DLD1 (cell line): Measurements from ENCODE around the gene SYNDIG1.
"Not testable (repeated sequence)": the region's sequence is repeated elsewhere in the genome, so short reads cannot be mapped to it uniquely, and the experiment has no call there.

Experiments used
- in situ Hi-C: cut with HindIII; loops from 2 replicates; pipeline ENCODE4 v1.10.0; 2017; ENCODE audit warnings: low sequenced_read_pairs

The SYNDIG1 gene

DNA sequence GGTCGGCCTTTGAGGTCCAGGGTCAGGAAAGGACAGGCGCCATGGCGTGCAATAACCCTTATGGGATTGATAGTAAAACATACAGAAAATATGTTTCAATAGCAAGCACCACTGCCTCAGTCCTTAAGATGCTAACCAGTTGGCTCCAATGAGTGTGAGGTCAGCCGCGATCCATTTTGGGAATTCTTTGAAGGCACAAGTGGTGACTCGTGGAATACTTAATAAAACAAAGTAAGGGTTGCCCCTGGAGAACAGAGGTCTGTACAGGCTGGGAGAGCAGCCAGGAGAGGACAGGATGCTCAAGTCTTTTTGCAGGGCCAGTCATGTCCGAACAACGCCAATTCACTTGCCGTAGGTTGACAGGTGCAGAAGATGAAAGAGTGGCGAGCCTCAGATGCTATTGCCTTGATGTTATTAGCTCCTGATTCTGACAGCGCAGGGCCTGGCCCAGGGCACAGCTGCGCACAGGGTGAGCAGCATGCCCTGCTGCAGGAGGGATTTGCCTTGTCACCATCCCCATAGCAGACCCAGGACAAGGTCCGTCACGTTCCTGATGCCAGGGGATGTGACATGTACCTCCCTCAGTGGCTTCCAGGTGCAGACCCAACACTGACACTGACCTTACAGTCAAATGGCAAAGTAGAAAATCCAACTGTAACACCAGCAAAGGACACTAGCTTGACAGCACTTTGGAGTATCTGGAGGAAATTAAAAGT lies 21.8 kb downstream of the SYNDIG1 start:
- in situ Hi-C loops: no loop called here

DNA sequence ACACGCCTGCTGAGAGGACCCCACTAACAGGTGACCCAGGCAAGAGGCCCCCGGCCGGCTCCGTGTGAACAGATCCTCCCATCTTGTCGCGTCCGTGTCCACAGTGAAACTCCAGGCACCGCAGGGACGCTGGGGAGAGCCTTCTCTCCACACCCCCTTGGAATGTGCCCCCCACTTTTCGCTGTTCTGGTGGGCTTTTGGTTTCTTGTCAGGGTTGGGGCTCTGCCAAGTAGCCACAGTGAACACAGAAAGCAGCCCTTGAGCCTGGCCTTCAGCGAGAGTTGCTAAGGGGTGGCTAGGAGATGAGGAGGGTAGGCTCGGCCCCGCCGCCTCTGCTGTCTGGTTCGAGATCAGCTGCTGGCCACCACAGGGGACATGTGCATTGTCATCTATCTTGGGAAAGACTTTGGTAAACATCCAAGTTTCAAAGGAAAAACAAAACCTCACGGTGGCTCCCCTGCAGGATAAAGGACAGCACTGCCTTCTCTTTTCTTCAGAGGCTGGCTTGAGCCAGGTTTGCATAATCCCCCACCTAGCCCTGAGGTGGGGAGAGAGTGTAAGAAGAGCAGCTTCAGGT lies 22.7 kb downstream of the SYNDIG1 start:
- in situ Hi-C loops: no loop called here

DNA sequence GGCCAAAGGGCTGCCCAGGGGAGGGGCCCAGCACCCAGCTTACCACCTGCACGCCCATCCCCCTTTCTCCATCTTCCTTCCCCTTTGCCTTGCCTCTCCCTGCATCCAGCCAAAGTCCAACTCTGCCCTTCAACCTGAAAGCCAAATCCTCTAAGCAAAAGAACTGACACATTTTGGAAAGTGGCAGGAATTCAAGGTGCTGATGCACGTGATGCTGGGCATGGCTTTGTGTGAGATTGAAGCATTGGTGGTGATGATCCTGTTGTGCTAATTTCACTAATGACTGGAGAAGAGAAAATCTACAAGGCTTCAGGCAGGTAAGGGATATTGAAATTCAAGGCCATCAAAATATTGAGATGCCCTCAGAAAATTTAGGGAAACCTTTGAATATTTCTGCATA lies 23.3 kb downstream of the SYNDIG1 start:
- in situ Hi-C loops: no loop called here

DNA sequence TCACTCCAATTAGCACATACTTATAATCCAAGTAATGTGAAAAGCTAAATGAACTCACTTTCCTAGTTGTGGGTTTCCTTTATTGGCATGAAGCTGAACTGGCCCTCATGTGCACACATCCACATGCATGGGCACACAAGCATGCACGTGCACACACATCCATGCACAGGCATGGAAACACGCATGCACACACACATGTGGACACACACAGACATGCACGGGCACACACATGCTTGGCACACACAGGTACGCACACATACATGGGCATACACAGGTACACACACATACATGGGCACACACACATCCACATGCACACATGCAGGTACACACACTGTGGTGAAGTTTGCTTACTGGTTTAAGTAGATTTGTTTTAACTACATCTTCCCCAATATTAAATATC lies 23.8 kb downstream of the SYNDIG1 start:
- in situ Hi-C loops: no loop called here

DNA sequence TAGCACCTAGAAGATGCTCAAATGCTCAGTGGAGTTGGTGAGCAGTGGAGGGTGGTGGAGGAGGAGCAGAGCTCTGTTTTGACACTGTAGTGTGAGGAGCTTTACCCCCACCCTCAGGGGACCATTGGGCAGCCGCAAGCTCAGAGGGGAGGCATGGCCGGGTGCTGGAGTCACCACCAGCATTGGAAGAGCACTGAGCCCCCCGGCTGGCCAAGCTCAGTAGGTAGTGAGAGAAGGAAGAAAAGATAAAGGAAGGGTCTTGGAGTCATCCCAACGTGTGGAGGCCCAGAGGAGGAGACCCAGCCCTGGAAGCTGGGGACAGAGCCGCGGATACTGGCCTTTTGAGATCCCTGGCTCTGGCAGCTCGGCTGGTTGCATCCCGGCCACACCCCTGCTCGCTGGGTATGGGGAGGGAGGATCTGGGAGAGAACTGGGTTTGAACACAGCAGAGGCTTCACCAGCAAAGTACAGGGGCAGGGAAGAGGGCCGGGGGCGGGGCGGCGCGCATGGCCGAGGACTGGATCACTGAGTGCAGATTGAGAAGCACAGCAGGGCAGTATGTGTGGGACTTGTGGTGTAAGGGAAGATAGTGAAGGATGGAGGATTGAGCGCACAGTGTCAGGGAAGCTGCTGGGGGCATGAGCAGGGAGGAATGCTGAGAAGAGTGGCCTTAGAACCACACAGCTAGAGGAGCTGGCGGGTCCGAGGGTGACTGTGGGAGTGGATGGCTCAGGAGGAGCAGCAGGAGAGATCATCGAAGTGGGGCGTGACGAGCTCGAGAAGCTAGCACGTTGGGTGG lies 24.4 kb downstream of the SYNDIG1 start:
- in situ Hi-C loops: no loop called here

DNA sequence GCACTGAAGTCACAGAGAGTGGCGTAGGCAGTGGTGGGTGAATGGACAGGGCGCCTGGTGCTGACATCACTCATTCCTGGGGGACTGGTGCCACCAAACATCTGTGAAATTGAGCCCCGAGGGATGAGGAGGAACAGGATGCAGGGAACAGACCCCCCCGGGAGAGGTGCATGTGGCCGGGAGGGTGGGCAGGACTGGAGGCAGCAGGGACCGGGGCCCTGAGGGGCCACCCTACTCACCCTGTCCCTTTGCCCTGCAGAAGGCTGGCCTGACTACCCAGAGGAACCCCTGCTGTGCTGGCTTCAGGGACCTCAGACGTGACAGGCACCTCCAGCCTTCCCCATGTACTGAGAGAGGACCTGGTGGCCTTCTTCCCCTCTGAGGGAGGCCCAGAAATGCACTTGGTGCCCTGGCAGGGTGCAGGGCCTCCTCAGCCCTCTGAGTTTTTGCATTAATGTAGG lies 25.1 kb downstream of the SYNDIG1 start:
- in situ Hi-C loops: no loop called here

DNA sequence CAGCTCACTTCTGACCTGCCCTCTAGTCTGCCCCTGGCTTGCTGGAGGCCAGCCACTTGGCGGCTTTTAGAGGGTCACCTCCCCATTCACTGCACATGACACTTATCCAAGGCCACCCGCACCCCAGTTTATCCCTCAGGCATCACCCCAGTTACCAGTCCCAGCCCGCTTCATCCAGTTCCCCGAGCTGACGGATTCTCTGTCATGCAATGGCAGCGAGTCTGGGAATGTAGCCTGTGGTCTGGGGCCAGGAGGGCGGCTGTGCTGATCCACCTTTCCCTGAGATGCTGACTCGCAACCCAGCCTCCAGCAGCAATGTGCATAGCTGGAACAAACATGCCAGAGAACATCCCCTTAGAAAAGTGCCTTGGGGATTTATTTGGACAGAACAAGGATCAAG lies 25.8 kb downstream of the SYNDIG1 start:
- in situ Hi-C loops: no loop called here

DNA sequence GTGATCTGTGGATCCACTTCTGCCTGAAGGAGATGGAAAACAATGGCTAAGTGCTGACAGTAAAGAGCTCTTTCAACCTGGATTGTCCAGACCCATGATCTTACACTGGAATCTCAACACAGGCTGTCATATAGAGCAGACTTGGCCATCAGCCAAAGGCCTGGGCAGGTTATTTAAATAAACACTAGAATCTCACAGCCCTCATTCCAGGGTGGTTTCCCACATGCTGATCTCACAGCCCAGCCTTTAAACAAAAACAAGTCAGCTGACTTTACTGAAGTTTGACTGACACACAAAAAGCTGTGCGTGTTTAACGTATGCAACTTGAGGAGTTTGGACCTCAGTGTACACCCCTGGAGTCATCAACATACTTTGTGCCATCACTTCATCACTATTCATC lies 28.4 kb downstream of the SYNDIG1 start:
- in situ Hi-C loops: no loop called here

DNA sequence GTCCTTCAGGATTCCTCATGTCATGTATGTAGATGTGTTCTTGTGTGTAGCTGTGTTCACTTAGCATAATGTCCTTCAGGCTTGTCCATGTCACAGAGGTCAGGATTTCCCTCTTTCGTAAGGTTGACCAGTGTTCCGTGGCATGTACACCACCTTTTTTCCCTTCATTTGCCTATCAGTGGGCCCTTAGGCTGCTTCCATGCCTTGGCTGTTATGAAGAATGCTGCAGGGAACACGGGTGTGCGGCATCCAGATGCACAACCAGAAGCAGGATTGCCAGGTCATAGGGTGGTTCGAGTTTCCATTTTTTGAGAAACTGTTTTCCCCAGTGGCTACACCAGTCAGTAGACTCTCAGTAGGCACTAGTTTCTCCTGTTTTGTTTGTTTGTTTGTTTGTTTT lies 29.2 kb downstream of the SYNDIG1 start:
- in situ Hi-C loops: no loop called here

DNA sequence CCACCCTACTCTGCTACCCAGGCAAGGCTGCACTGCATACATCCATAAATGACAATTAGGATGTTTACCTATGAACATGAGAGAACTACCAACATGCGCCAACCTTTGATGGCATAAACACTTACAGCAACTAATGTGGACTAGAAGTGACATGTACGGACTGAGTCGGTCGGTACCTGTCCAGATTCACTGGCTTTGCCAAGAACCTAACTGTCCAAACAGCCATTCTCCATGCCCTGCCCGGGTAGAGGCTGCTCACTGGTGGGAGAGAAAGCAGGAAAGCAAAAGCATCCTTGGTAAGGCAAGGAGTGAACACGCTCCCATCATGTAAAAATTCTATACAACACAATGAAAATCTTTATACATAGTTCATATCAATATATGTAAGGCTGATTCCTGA lies 30.0 kb downstream of the SYNDIG1 start:
- in situ Hi-C loops: no loop called here

DNA sequence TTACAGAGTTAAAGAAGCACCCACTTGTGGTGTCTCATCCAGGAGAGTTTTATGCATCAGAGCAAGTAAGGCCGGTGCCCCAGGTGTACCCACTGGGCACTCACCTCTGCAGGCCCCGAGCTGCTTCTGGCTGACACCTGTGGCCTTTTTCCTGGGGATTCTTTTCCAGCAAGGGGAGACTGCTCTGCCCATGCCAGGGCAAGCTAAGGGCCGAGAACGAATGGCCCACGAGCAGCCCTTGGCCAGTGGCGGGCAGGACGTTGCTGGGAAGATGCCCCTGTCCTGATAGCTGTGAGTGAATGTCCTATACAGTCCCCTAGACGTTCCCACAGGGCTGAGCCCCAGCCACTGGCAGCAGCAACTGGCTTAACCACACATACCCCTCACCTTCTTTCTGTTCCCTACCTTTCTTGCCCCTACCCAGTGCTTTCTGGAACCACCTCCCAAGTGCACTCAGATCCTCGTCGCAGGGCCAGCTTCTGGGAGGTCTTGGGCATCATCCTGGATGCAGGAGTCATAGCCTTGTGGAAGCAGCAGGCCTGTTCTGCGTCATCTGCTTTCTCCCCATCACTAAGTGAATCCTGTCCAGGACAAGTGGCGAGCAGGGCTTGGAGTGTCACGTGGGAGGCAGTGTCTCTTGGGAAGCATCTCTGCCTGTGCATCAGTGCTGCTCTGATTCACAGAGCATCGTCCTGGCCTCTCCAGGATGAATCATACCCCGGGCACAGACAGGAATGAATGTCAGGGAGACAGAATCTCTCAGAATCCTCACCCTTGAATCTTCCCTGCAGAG lies 32.5 kb downstream of the SYNDIG1 start:
- in situ Hi-C loops: no loop called here

DNA sequence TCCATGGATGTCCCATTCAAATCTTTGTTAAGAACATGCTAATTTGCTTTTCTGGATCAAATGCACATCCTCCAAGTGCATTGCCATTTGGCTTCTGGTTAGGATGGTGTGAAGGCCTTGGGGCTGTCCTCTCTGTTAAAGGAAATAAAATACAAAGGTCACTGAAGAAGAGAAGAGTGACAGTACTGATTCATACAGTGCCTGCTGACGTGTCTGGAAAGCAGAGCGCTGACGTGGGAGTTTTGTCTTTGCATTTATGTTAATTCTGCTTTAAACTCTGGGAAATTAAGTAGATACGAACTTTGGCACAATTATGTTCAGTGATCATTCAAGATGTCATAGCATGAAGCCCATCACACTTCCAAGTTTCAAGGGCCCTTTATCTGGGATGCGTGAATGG lies 33.2 kb downstream of the SYNDIG1 start:
- in situ Hi-C loops: no loop called here

DNA sequence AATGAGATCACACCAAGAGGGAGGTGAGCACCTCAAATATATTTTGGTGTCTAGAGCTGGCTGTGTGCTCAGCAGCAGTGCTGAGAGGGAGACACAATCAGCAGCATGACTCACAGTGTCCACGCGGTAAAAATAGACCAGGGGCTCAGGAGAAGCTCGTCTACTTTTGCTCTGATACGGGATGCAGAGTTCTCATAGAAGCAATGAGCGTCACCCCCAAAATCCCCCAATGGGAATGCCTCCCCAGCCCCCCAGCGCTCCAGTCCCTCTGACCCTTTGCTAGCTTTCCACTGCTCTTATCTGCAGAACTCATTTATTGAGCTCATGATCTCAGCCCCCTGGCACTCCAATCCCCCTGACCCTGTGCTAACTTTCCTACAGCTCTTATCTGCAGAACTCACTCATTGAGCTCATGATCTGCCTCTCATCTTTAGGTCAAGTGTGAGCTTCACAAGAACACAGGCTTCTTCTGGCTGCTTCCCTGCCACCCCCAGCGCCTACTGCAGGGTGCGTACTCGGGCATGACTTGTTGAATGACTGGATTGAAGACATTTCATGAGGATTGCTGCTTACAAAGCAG lies 34.0 kb downstream of the SYNDIG1 start:
- in situ Hi-C loops: no loop called here

DNA sequence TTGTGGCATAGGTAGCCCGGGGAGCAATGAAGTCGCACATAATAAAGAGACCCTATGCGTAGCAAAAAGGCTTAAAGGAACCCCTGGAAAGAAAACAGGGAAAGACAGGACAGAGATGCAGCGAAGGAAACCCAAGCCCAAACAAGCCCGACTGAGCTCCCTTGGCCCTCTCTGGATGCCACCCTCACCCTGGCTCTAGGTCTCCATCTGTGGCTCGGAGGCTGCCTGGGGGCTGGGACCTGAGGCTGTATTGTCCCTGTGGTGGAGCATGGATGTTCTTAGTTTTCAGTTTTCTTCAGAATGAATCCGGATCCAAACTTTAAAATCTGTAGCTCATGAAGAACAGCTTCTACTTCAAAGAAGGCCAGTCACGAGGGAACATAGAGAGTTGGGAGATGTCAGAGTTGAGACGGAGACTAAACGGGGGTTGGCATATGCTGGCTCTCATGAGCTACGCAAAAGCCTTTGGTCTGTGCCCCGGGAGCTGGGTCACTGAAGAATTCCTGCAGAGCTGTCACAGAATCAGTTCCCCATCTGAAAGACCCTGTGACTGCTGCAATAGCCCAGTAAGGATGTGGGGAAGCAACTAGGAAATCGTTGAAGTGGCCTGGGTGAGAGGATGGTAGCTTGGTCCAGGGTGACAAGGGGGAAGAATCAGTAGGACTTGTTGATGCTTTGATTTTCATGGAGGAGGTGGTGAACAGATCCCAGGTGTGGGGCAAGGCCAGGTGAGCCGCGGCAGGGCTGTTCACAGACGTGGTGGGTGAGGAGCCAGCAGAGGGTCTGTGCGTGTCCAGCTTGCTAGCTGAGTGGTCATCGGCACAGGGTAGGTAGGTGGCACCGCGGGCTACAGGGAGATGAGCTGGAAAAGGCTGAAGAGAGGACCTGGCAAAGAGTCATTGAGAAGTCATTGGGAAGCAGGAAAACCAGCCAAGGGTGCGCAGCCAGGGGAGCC lies 35.2 kb downstream of the SYNDIG1 start:
- in situ Hi-C loops: no loop called here

DNA sequence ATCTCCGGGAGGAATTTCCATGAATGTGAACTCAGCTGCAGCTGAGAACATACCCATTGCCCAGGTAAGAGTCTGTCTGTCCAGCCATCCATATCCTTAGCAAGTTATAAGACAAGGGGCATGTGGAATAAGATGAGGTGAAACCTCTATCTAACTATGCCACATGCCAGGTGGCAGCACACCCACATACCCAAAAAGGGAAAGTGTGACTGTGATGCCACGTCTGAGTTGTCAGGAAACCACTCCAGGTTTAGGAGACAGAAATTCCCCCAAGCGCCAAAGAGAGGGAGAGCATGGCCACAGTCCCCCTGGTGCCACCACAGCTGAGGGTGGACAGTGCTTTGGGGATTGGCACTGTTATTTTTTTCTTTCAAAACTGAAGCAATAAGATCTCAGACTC lies 36.7 kb downstream of the SYNDIG1 start:
- in situ Hi-C loops: no loop called here

DNA sequence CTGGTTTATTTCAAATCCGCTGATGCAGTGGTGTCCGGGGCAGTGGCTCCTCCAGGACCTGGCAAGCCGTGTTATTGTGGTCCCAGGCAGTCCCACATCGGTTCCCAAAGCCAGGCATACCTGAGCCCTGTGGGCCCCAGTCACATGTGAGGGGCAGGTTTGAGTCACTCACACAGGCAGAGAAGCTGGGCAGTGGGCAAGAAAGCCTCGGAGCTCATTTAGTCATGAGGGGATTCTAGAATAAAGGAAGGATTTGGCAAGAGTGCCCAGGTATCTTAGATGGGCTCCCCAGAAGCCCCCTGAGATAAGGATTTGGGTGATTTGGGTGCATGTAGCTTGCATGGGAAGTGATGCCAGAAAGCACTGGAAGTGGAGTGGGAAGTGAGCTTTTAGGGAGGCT lies 37.3 kb downstream of the SYNDIG1 start:
- in situ Hi-C loops: no loop called here

DNA sequence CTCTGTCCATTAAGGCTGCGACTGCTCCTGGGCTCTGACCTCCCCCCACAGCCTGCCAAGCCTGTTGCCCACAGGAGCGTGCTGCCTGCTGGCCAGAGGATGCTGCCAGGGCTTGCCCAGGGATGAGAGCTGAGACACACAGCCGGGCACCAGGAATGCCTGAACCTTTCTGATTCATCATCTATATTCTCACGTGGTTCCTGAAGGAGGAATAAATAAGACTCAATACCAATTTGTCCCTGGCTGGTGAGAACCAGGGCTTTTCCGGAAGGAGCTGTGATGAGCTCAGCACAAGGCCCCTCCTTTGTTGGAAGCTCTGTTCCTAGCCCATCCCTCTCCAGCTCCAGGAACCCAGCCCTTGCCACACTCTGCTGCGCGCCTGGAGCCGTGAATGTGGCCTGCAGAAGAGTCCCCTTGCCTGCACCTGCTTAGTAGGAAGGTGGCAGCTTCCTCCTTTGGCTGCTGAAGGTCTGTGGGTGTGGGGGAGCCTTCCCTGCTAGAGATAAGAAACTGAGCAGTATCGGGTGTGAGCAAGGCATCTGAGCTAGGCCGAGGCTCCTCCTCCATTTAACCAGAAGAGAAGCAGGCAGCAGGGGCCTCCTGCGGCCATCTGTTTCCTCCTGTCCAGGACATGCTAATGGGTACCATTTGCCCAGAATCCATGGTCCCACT lies 37.9 kb downstream of the SYNDIG1 start:
- in situ Hi-C loops: no loop called here

DNA sequence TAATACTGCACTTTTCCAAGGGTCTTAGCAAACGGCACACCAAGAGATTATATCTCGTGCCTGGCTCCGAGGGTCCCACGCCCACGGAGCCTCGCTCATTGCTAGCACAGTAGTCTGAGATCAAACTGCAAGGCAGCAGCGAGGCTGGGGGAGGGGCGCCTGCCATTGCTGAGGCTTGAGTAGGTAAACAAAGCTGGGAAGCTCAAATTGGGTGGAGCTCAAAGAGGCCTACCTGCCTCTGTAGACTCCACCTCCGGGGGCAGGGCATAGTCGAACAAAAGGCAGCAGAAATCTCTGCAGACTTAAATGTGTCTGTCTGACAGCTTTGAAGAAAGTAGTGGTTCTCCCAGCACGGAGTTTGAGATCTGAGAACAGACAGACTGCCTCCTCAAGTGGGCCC lies 43.0 kb downstream of the SYNDIG1 start:
- in situ Hi-C loops: not testable (repeated sequence)

DNA sequence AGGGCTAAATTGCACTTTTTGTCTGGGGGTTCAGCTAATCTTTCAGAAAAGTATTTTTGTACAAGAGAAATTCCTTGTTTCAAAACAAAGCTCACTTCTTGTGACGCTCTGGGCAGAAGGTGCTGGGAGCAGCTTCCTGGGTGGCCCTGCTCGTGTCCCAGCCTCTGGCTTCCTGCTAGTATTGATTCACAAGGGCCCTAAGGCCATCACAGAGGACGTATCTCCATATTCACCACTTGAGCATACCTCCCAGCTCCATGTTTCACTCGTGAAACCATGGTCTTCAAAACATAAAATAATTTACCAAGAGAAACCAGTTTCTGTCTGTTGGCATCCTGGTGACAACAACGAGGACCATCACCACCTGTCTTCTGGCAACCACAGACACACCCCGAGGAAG lies 49.1 kb downstream of the SYNDIG1 start:
- in situ Hi-C loops: no loop called here
